Measurements from ENCODE around the gene TRIM38.
"Not testable (repeated sequence)": the region's sequence is repeated elsewhere in the genome, so short reads cannot be mapped to it uniquely, and the experiment has no call there.

Gene TRIM38

GRCh38 chr6:25991785-25992412 is 29.3 kb downstream of the TRIM38 start:
- peak overlapping the region; percentile 53 for H3K4me3 ChIP-seq (ENCODE audit: low read length)
- no peaks in the 10 kb centered on the region for H3K27me3 ChIP-seq (ENCODE audit: insufficient read depth, low read length)
- no peaks in the 10 kb centered on the region for H3K9me3 ChIP-seq (ENCODE audit: low read length)
- H3K4me1 ChIP-seq (ENCODE audit: insufficient read depth, low read length) = no peaks in the 10 kb centered on the region
- peak overlapping the region; percentile 86 for H2AFZ ChIP-seq (ENCODE audit: low read depth, low read length)
- no peaks in the 10 kb centered on the region for H3K36me3 ChIP-seq (ENCODE audit: insufficient read depth, low read length)

DNA sequence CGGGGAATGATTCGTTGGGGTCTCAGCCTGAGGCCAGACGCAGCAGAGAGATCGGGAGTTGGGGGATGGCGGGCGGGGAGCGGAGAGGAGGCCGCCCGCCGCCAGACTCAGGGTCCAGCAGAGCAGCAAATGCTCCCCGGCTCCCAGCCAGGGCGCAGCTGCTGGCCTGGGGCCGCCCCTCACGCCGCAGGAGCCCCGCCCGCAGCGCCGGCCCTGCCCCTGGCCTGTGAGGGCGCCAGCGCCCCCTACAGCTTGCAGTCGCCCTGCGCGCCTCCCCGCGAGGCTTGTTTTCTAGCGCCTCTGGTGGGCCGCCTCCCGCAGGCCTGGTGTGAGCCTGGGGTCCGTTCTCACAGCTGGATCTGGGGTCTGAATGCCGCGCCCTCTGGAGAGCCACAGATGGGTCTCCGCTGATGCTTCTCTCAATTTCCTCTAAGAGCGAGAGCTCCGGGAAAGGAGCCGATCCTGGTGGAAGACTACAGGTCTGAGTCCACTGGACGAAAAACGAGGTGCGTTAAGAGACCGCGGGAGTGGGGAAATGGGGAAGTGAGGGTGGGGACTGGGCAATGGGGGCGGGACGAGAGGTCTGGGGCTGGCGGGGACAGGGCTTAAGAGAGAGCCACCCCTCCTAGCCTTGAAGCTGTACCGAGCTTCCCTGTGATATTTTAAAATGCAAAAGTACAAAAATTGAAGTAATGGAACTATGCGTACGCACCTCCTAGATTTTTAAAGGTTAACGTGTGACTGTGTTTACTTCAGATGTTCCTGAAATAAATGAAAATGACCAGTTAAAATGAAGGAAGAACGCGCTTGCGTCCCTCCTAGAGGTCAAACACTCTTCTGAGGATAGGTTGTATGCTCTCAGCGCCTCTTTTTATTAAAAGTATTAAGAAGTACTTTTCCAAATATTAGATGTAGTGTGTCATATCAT is 30.1 kb downstream of the TRIM38 start:
- Histone ChIP-seq H3K4me1 (ENCODE audit: insufficient read depth, low read length) (no peaks in the 10 kb centered on the region), H3K9me3 (ENCODE audit: low read length) (no peaks in the 10 kb centered on the region), H3K4me3 (ENCODE audit: low read length) (peak overlapping the region; percentile 53), H2AFZ (ENCODE audit: low read depth, low read length) (peak overlapping the region; percentile 86), H3K27me3 (ENCODE audit: insufficient read depth, low read length) (no peaks in the 10 kb centered on the region), H3K36me3 (ENCODE audit: insufficient read depth, low read length) (no peaks in the 10 kb centered on the region)

- not testable (repeated sequence) for H3K4me3 ChIP-seq (ENCODE audit: low read length); H3K4me1 ChIP-seq (ENCODE audit: insufficient read depth, low read length); H2AFZ ChIP-seq (ENCODE audit: low read depth, low read length); H3K27me3 ChIP-seq (ENCODE audit: insufficient read depth, low read length); H3K9me3 ChIP-seq (ENCODE audit: low read length); H3K36me3 ChIP-seq (ENCODE audit: insufficient read depth, low read length)
These were observed 30.7 kb downstream of the TRIM38 start for GRCh38 chr6:25993341-25993684.

- Histone ChIP-seq H3K9me3 (ENCODE audit: low read length) (no peaks in the 10 kb centered on the region), H3K27me3 (ENCODE audit: insufficient read depth, low read length) (no peaks in the 10 kb centered on the region), H3K36me3 (ENCODE audit: insufficient read depth, low read length) (no peaks in the 10 kb centered on the region), H3K4me3 (ENCODE audit: low read length) (no peak overlapping the region), H3K4me1 (ENCODE audit: insufficient read depth, low read length) (no peaks in the 10 kb centered on the region), H2AFZ (ENCODE audit: low read depth, low read length) (no peak overlapping the region)
These were observed 32.9 kb downstream of the TRIM38 start for GRCh38 chr6:25995507-25995906.

- H3K36me3 ChIP-seq (ENCODE audit: insufficient read depth, low read length) = no peaks in the 10 kb centered on the region
- H3K27me3 ChIP-seq (ENCODE audit: insufficient read depth, low read length) = no peaks in the 10 kb centered on the region
- H3K4me3 ChIP-seq (ENCODE audit: low read length) = no peak overlapping the region
- no peaks in the 10 kb centered on the region for H3K4me1 ChIP-seq (ENCODE audit: insufficient read depth, low read length)
- no peak overlapping the region for H2AFZ ChIP-seq (ENCODE audit: low read depth, low read length)
- no peaks in the 10 kb centered on the region for H3K9me3 ChIP-seq (ENCODE audit: low read length)
These were observed 35.3 kb downstream of the TRIM38 start for GRCh38 chr6:25997921-25998320.

- no peaks in the 10 kb centered on the region for H3K4me1 ChIP-seq (ENCODE audit: insufficient read depth, low read length)
- no peaks in the 10 kb centered on the region for H3K9me3 ChIP-seq (ENCODE audit: low read length)
- no peaks in the 10 kb centered on the region for H3K36me3 ChIP-seq (ENCODE audit: insufficient read depth, low read length)
- no peak overlapping the region for H3K4me3 ChIP-seq (ENCODE audit: low read length)
- no peak overlapping the region for H2AFZ ChIP-seq (ENCODE audit: low read depth, low read length)
- H3K27me3 ChIP-seq (ENCODE audit: insufficient read depth, low read length) = no peaks in the 10 kb centered on the region
These were observed 35.8 kb downstream of the TRIM38 start for GRCh38 chr6:25998379-25998778.

DNA sequence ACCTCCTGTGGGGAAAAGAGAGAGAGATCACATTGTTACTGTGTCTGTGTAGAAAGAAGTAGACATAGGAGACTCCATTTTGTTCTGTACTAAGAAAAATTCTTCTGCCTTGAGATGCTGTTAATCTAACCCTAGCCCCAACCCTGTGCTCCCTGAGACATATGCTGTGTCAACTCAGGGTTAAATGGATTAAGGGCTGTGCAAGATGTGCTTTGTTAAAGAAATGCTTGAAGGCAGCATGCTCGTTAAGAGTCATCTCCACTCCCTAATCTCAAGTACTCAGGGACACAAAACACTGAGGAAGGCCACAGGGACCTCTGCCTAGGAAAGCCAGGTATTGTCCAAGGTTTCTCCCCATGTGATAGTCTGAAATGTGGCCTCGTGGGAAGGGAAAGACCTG is 36.6 kb downstream of the TRIM38 start:
- H3K4me1 ChIP-seq (ENCODE audit: insufficient read depth, low read length); H3K27me3 ChIP-seq (ENCODE audit: insufficient read depth, low read length); H2AFZ ChIP-seq (ENCODE audit: low read depth, low read length); H3K4me3 ChIP-seq (ENCODE audit: low read length); H3K9me3 ChIP-seq (ENCODE audit: low read length); H3K36me3 ChIP-seq (ENCODE audit: insufficient read depth, low read length): not testable (repeated sequence)

- Histone ChIP-seq H2AFZ (ENCODE audit: low read depth, low read length) (no peak overlapping the region), H3K4me3 (ENCODE audit: low read length) (no peak overlapping the region), H3K9me3 (ENCODE audit: low read length) (no peaks in the 10 kb centered on the region), H3K27me3 (ENCODE audit: insufficient read depth, low read length) (no peaks in the 10 kb centered on the region), H3K36me3 (ENCODE audit: insufficient read depth, low read length) (no peaks in the 10 kb centered on the region), H3K4me1 (ENCODE audit: insufficient read depth, low read length) (no peaks in the 10 kb centered on the region)
These were observed 38.0 kb downstream of the TRIM38 start for GRCh38 chr6:26000366-26001144.

GRCh38 chr6:26003102-26003694 is 40.6 kb downstream of the TRIM38 start:
- no peaks in the 10 kb centered on the region for H3K36me3 ChIP-seq (ENCODE audit: insufficient read depth, low read length)

GRCh38 chr6:26006086-26006939 is 43.7 kb downstream of the TRIM38 start:
- H2AFZ ChIP-seq (ENCODE audit: low read depth, low read length) = no peak overlapping the region
- no peaks in the 10 kb centered on the region for H3K36me3 ChIP-seq (ENCODE audit: insufficient read depth, low read length)
- H3K4me3 ChIP-seq (ENCODE audit: low read length) = no peak overlapping the region
- H3K27me3 ChIP-seq (ENCODE audit: insufficient read depth, low read length) = no peaks in the 10 kb centered on the region
- no peaks in the 10 kb centered on the region for H3K4me1 ChIP-seq (ENCODE audit: insufficient read depth, low read length)
- H3K9me3 ChIP-seq (ENCODE audit: low read length) = no peaks in the 10 kb centered on the region

More at GRCh38 chr6:26003102-26003694, 40.6 kb downstream of the TRIM38 start:
- Histone ChIP-seq H2AFZ (ENCODE audit: low read depth, low read length) (no peak overlapping the region), H3K4me3 (ENCODE audit: low read length) (no peak overlapping the region), H3K27me3 (ENCODE audit: insufficient read depth, low read length) (no peaks in the 10 kb centered on the region), H3K9me3 (ENCODE audit: low read length) (no peaks in the 10 kb centered on the region), H3K4me1 (ENCODE audit: insufficient read depth, low read length) (no peaks in the 10 kb centered on the region)

DNA sequence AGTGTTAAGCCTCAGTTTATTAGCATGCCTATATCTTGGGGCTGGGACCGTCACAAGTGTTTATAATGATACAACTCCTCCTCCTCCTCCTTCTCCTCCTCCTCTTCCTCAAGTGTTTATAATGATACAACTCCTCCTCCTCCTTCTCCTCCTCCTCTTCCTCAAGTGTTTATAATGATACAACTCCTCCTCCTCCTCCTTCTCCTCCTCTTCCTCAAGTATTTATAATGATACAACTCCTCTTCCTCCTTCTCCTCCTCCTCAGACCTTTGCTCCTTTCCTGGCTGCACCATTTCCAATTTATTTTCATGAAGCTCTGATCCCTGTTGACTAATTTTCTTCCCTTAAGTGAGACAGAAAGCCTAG is 44.3 kb downstream of the TRIM38 start:
- H3K4me1 ChIP-seq (ENCODE audit: insufficient read depth, low read length); H3K4me3 ChIP-seq (ENCODE audit: low read length); H3K36me3 ChIP-seq (ENCODE audit: insufficient read depth, low read length); H3K27me3 ChIP-seq (ENCODE audit: insufficient read depth, low read length); H3K9me3 ChIP-seq (ENCODE audit: low read length); H2AFZ ChIP-seq (ENCODE audit: low read depth, low read length): not testable (repeated sequence)

GRCh38 chr6:26008470-26008869 is 45.9 kb downstream of the TRIM38 start:
- Histone ChIP-seq H3K4me3 (ENCODE audit: low read length) (no peak overlapping the region), H3K9me3 (ENCODE audit: low read length) (no peaks in the 10 kb centered on the region), H3K36me3 (ENCODE audit: insufficient read depth, low read length) (no peaks in the 10 kb centered on the region), H3K4me1 (ENCODE audit: insufficient read depth, low read length) (no peaks in the 10 kb centered on the region), H2AFZ (ENCODE audit: low read depth, low read length) (no peak overlapping the region), H3K27me3 (ENCODE audit: insufficient read depth, low read length) (no peaks in the 10 kb centered on the region)
